Measurements from ENCODE around the gene BORCS6. TPM values are rescaled to one million over a fixed set of nuclear protein-coding genes. Genes with fewer than 3 reads are reported as not detected.

The BORCS6 gene
- total RNA-seq = 10 to 100 TPM; 12.6 to 22.6 (median 17.9) TPM

DNA sequence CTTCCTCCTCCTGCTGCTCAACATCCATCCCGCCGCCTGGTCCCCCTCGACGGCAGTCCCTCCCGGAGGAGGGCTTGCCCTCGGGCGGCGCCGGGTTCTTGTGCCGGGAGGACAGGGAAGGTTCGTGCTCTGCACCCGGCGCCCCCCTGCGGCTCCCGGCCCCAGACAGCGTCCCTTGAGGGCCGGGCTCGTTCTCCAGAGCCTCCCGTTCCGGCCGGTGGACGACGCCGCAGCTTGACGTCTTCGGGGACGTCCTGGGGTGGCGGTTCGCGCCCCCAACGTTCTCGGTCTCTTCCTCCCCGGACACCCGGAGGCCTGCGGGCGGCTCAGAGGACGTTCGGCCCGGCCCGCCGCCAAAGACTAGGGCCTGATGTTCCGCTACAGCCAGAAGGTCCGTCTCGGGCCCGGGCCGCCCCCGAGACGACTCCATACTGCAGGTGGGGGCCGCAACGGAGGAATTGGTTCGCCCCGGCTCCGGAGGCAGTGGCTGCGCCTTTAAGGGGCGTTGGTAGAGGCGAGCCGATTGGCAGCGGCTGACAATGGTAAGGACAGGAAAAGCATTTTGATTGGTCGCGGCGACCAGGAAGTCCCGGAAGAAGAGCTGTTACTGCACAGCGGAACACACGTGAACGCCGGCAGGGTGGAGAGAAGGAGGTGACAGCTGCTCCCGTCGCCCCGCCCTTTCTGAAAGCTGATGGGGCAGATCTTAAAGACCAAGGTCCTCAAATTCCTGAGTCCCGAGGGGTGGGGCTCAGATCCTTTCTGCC, at the start of gene BORCS6:
BORCS6 (minus strand) TSS at position 470 of the 767 bp plus-strand sequence; CDS start at position 430, 40 bp downstream.
- Histone ChIP-seq H3K36me3 (no peaks in the 10 kb centered on the region), H3K4me3 (peak within 1 kb of the TSS; percentile 83 to 93 (median 88)), H3K9me3 (no peaks in the 10 kb centered on the region), H3K4me1 (peaks cover 3 to 32% (median 14%) of the 10 kb centered on the region in 4 donors), H3K27me3 (no peaks in the 10 kb centered on the region), H3K27ac (peak within 1 kb of the TSS; percentile 94 to 99 (median 98))
- TF ChIP-seq POLR2A (IDR thresholded peaks at IDR 0.05) = peak; percentile 88 to 92
- TF ChIP-seq, protein P1, sequence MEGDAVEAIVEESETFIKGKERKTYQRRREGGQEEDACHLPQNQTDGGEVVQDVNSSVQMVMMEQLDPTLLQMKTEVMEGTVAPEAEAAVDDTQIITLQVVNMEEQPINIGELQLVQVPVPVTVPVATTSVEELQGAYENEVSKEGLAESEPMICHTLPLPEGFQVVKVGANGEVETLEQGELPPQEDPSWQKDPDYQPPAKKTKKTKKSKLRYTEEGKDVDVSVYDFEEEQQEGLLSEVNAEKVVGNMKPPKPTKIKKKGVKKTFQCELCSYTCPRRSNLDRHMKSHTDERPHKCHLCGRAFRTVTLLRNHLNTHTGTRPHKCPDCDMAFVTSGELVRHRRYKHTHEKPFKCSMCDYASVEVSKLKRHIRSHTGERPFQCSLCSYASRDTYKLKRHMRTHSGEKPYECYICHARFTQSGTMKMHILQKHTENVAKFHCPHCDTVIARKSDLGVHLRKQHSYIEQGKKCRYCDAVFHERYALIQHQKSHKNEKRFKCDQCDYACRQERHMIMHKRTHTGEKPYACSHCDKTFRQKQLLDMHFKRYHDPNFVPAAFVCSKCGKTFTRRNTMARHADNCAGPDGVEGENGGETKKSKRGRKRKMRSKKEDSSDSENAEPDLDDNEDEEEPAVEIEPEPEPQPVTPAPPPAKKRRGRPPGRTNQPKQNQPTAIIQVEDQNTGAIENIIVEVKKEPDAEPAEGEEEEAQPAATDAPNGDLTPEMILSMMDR (IDR thresholded peaks at IDR 0.05) = peak in 1 of 6 experiments; percentile 0
- peak; percentile 97 to 99 (median 99) for DNase-seq

DNA sequence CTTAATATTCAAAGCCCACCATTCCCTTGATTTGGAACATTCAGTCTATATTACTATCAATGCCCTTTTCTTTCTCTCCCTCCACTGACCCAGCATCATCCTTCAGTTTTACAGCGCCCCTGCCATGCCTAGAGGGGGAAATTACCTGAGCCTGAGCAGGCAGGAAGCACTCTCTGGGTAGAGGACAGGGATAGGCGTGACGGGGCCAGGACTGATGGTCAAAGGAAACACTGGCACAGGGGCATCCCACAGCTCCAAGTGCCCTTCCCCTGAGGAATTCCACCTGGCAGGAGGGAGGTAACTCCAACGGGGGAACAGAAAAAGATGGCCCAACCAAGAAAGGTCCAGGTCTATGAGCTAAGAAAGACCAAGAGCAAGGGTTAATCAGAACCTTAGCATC, 47.9 kb upstream of the BORCS6 start:
- no peaks in the 10 kb centered on the region for H3K4me1 ChIP-seq
- H3K27ac ChIP-seq = no peak overlapping the region
- TF ChIP-seq, protein P1 (IDR thresholded peaks at IDR 0.05) = no peak
- no peak for TF ChIP-seq POLR2A (IDR thresholded peaks at IDR 0.05)
- DNase-seq = no peak
- no peaks in the 10 kb centered on the region for H3K9me3 ChIP-seq
- H3K4me3 ChIP-seq = no peak overlapping the region
- no peaks in the 10 kb centered on the region for H3K27me3 ChIP-seq
- H3K36me3 ChIP-seq = peaks cover 0 to 85% (median 0%) of the 10 kb centered on the region in 3 donors

DNA sequence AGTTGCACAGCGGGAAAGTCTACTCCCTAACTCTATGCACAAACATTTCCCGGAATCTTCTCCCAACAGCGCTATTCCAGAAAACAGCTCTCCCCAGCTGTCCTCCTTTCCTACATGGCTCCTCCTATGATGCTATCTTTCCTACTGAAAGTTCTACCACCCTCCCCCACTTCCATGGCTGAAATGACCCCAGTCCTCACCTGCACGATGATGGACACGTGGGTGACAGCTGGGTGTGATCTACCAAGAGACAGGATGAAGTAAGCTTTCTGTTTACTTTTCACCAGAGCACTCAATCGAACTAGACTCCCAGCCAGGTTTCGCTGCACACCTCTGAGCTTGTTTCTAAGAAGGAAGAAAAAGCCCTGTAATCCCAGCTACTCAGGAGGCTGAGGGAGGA, 47.2 kb upstream of the BORCS6 start:
- no peaks in the 10 kb centered on the region for H3K4me1 ChIP-seq
- TF ChIP-seq, protein P1 (IDR thresholded peaks at IDR 0.05) = no peak
- no peak for TF ChIP-seq POLR2A (IDR thresholded peaks at IDR 0.05)
- H3K27me3 ChIP-seq = no peaks in the 10 kb centered on the region
- H3K27ac ChIP-seq = no peak overlapping the region
- H3K4me3 ChIP-seq = no peak overlapping the region
- no peak for DNase-seq
- H3K36me3 ChIP-seq = peaks cover 0 to 91% (median 0%) of the 10 kb centered on the region in 3 donors
- no peaks in the 10 kb centered on the region for H3K9me3 ChIP-seq

DNA sequence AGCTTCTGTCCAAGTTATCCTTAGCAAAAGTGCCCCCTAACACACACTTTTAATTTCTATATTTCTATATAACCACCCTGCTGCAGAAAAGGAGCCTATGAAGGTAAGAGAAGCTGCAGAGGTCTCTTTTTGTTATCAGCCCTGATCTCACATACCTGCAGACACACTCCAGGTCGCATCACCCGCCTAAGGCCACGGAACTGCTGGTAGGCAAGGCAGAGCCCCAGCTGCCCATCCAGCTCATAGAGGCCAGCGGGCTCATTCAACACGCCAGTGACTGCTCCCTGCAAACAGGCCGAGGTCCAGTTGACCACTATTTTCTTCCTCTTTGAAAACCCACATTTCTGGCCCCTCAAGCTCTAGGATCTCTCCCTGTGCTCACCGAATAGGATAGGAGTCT, 45.7 kb upstream of the BORCS6 start:
- H3K4me1 ChIP-seq = no peaks in the 10 kb centered on the region
- no peak overlapping the region for H3K4me3 ChIP-seq
- DNase-seq = no peak
- no peaks in the 10 kb centered on the region for H3K9me3 ChIP-seq
- H3K27ac ChIP-seq = no peak overlapping the region
- no peaks in the 10 kb centered on the region for H3K27me3 ChIP-seq
- peaks cover 0 to 95% (median 0%) of the 10 kb centered on the region in 3 donors for H3K36me3 ChIP-seq
- TF ChIP-seq POLR2A (IDR thresholded peaks at IDR 0.05) = no peak
- TF ChIP-seq, protein P1 (IDR thresholded peaks at IDR 0.05) = no peak

DNA sequence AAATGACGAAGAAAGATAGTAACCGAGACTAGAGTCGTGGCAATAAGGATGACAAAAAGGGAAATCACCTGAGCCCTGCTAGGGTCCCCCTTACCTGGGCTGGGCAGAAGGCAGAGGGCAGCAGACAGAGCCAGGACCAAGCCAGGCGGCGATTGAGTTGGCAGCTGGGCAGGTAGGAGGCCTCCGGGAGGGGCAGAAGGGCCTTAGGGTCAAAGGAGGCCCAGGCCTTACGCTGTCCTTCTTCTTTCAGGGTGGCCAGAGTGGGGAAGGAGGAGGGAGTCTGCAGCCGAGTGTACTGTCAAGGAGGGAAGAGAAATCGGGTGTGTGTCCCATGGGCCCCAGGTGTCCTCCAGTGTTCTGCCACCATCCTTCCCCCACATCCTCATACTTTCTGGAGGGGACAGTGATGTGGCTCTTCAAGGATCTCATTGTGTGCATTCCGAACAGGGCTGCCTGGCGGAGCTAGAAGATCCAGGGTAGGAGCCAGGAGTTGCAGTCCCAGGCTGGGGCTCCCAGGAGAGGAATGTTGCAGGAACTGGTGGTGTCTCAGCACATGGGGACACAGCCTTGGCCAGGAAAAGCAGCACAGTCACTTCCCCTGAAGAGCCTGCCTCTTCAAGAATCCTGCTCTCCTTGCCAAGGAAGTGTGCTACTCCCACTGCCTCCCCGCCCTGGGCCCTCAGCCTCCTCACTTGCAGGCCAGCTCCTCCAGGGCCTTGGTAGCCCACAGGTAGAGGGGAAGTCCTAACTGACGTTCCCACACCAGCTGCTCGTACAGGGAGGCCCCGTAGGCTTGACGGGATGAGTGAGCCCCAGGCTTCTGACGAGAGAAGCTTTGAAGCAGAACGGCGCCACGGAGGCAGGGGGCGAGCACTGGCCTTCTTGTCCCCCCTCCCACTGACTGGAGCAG, 44.6 kb upstream of the BORCS6 start:
- TF ChIP-seq, protein P1 (IDR thresholded peaks at IDR 0.05) = no peak
- no peak for TF ChIP-seq POLR2A (IDR thresholded peaks at IDR 0.05)
- Histone ChIP-seq H3K4me1 (no peaks in the 10 kb centered on the region), H3K4me3 (no peak overlapping the region), H3K36me3 (peaks cover 0 to 95% (median 0%) of the 10 kb centered on the region in 3 donors), H3K27ac (no peak overlapping the region), H3K27me3 (no peaks in the 10 kb centered on the region), H3K9me3 (no peaks in the 10 kb centered on the region)
- no peak for DNase-seq

All from Peyer's patch (tissue), 4 donors.